Stimulated activated memory B cell treated with anti-CD40 and anti-IgM and Interleukin-4, amounts not matched to agents 10 μg/mL and 1 μg/mL and 100 μg/mL, for 72 hours (primary cell): ENCODE results near the gene MS4A12.
"Not testable (repeated sequence)": the region's sequence is repeated elsewhere in the genome, so short reads cannot be mapped to it uniquely, and the experiment has no call there.

Experiments used
- ATAC-seq: fragments of 150-1000 bp; cut with Tn5 transposase; 2 replicates; pipeline ENCODE4 v1.10.0; 2021
- H3K27ac Mint-ChIP-seq: one replicate; pipeline ENCODE4 v1.8.0; 2022; ENCODE audit warnings: mild to moderate bottlenecking, mixed read lengths
- H3K27me3 Mint-ChIP-seq: one replicate; pipeline ENCODE4 v1.8.0; 2022; ENCODE audit warnings: mixed read lengths
- H3K36me3 Mint-ChIP-seq: one replicate; pipeline ENCODE4 v1.8.0; 2022; ENCODE audit warnings: mixed read lengths
- H3K4me1 Mint-ChIP-seq: one replicate; pipeline ENCODE4 v1.8.0; 2022; ENCODE audit warnings: mixed read lengths
- H3K4me3 Mint-ChIP-seq: one replicate; pipeline ENCODE4 v1.8.0; 2022; ENCODE audit warnings: mild to moderate bottlenecking, moderate library complexity, mixed read lengths
- H3K9me3 Mint-ChIP-seq: one replicate; pipeline ENCODE4 v1.8.0; 2022; ENCODE audit warnings: mixed read lengths

The MS4A12 gene

GRCh38 chr11:60500276-60500910 lies 7.8 kb downstream of the MS4A12 start:
- Mint-ChIP-seq H3K36me3 (no peaks in the 10 kb centered on the region), H3K4me3 (no peak overlapping the region), H3K27me3 (no peaks in the 10 kb centered on the region), H3K27ac (peak overlapping the region; percentile 81), H3K9me3 (no peaks in the 10 kb centered on the region), H3K4me1 (peaks cover 51% of the 10 kb centered on the region)
- peak; percentile 37 for ATAC-seq

DNA sequence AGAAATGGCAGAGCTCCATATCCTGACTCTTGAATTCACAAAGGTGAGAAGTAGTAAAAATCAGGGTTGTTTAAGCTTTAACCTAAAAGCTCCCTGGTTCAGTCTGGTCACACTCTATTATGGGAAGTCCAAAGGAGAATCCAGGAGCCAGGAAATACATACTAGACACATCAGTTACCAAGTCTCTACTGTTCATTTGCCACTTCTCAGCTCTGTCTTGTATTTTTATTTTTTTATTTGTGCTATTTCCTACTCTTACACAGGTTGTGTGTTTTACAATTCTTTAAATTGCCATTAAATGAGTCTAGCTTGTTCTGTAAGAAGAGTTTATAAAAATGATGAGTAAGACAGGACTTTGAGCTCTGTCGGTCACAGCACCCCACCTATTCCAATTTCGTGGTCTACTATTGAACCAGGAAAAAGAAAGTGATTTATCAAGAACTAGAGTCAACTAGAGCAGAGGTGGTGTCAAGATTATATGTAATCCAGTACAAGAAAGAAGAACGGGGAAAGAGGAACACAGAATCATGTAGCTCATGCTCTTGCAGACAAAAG lies 9.7 kb downstream of the MS4A12 start:
- Mint-ChIP-seq H3K27ac (peak overlapping the region; percentile 68), H3K4me3 (peak overlapping the region; percentile 35), H3K4me1 (peaks cover 51% of the 10 kb centered on the region), H3K36me3 (no peaks in the 10 kb centered on the region), H3K9me3 (no peaks in the 10 kb centered on the region), H3K27me3 (no peaks in the 10 kb centered on the region)
- ATAC-seq: peak; percentile 32

GRCh38 chr11:60504219-60504905 lies 11.8 kb downstream of the MS4A12 start:
- Mint-ChIP-seq H3K4me3 (no peak overlapping the region), H3K27me3 (peaks cover 7% of the 10 kb centered on the region), H3K36me3 (no peaks in the 10 kb centered on the region), H3K4me1 (peaks cover 33% of the 10 kb centered on the region), H3K27ac (no peak overlapping the region), H3K9me3 (no peaks in the 10 kb centered on the region)
- ATAC-seq: no peak

DNA sequence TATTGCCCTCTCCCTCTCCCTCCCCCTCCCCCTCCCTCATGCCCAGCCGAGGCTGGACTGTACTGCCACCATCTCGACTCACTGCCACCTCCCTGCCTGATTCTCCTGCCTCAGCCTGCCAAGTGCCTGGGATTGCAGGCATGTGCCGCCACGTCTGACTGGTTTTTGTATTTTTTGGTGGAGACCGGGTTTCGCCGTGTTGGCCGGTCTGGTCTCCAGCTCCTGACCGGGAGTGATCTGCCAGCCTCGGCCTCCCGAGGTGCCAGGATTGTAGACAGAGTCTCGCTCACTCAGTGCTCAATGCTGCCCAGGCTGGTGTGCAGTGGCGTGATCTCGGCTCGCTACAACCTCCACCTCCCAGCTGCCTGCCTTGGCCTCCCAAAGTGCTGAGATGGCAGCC lies 17.0 kb downstream of the MS4A12 start:
- H3K27ac Mint-ChIP-seq, H3K4me1 Mint-ChIP-seq, ATAC-seq, H3K4me3 Mint-ChIP-seq, H3K36me3 Mint-ChIP-seq, H3K9me3 Mint-ChIP-seq, H3K27me3 Mint-ChIP-seq: not testable (repeated sequence)

DNA sequence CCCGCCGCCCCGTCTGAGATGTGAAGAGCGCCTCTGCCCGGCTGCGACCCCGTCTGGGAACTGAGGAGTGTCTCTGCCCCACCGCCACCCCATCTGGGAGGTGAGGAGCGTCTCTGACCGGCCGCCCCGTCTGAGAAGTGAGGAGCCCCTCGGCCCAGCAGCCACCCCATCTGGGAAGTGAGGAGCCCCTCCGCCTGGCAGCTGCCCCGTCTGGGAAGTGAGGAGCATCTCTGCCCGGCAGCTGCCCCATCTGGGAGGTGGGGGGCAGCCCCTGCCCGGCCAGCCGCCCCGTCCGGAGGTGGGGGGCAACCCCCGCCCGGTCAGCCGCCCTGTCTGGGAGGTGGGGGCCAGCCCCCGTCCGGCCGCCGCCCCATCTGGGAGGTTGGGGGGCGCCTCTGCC lies 17.6 kb downstream of the MS4A12 start:
- H3K27me3 Mint-ChIP-seq, H3K4me3 Mint-ChIP-seq, ATAC-seq, H3K9me3 Mint-ChIP-seq, H3K36me3 Mint-ChIP-seq, H3K27ac Mint-ChIP-seq, H3K4me1 Mint-ChIP-seq: not testable (repeated sequence)

- Mint-ChIP-seq H3K9me3 (no peaks in the 10 kb centered on the region), H3K27ac (no peak overlapping the region), H3K27me3 (peaks cover 7% of the 10 kb centered on the region), H3K36me3 (no peaks in the 10 kb centered on the region), H3K4me3 (no peak overlapping the region), H3K4me1 (peaks cover 7% of the 10 kb centered on the region)
- ATAC-seq: no peak
Measured at GRCh38 chr11:60511393-60511792, 18.8 kb downstream of the MS4A12 start.

DNA sequence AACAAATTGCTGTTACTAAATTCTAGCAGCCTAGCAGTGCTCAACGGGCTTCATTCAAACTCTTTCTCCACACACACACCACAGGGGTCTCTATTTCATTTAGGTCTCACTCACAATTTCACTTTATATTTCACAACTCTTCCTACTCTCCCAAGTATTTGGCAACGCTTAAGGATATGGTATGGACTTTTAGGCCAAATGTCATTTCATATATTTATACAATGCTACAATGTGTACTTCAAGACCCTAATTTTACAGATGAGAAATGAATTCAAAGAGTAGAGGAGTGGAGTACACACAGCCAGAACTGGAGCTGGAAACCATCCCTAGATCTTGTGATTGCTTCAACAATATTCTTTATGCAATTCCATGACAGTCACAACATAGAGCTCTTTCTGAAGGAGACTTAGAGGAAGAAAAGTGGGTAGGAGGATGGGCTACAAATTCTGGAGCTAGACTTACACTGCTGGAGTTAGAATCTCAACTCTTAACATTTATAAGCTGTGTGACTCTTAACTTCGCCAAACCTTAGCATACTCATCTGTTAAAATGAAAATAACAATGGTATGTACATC lies 20.2 kb downstream of the MS4A12 start:
- no peak overlapping the region for H3K27ac Mint-ChIP-seq
- H3K4me1 Mint-ChIP-seq: peaks cover 7% of the 10 kb centered on the region
- no peaks in the 10 kb centered on the region for H3K9me3 Mint-ChIP-seq
- H3K36me3 Mint-ChIP-seq: no peaks in the 10 kb centered on the region
- H3K4me3 Mint-ChIP-seq: no peak overlapping the region
- peaks cover 7% of the 10 kb centered on the region for H3K27me3 Mint-ChIP-seq
- ATAC-seq: no peak

GRCh38 chr11:60513496-60514460 lies 21.2 kb downstream of the MS4A12 start:
- Mint-ChIP-seq H3K27me3 (peaks cover 6% of the 10 kb centered on the region), H3K9me3 (no peaks in the 10 kb centered on the region), H3K27ac (no peak overlapping the region), H3K4me3 (no peak overlapping the region), H3K36me3 (no peaks in the 10 kb centered on the region), H3K4me1 (peaks cover 7% of the 10 kb centered on the region)
- no peak for ATAC-seq

DNA sequence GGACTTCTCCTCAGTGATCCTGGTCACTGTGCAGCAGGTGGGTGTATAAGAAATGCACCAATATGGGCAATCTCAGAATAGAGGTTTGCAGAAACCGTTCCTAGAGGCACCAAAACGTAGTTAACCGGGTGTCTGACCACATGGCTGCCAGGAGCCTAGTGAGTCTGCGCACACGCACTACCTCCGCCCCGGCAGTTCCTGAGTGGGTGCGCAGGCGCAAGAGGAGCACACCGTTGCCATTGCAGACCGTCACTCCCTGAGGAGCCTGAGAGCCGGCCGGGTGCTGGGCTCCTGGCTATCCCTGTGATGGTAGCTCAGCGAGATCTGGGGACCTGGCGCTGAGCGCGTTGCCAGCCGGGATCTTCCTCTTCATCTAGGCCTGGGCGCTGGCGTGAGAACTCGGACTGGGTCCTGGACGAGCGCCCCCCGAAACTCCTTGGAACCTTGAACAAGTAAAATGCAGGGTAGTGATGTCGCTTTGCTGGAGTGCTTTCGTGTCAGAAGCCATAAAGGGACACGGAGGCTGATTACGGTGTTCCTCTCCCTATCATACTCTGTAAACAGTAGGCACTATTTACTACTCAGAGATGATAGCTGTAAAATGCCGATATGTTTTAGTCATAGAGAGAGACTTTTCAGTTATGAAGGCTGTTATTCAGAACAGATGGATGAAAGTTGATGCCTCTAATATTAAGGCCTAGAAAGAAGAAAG lies 22.7 kb downstream of the MS4A12 start, which contains the start of gene MS4A13:
Gene MS4A13 (plus strand): TSS at position 249 of the 712 bp plus-strand sequence. CDS start 2,692 bp downstream, outside the sequence.
- Mint-ChIP-seq H3K27ac (no peak within 1 kb of the TSS), H3K36me3 (no peaks in the 10 kb centered on the region), H3K27me3 (peaks cover 20% of the 10 kb centered on the region), H3K4me3 (no peak within 1 kb of the TSS), H3K4me1 (peaks cover 7% of the 10 kb centered on the region), H3K9me3 (peaks cover 5% of the 10 kb centered on the region)
- ATAC-seq: no peak

DNA sequence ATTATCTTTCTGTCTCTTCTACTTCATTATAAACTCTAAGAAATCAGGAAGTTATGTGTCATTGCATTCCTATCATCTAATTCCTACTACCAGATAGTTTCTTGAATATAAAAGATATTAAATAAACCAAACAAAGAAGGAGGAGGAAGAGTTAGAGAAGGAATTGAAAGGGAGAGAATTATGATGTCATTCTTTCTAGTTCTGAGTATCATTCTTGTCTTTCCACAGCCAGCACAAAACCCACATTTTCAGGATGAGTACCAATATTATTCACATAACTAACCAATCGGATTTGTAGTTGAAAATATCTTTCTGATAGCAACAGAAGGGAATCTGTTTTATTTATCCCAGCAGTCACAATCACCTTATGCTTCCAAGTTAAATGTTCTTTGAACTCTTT lies 35.9 kb downstream of the MS4A12 start:
- ATAC-seq: no peak
- H3K9me3 Mint-ChIP-seq: no peaks in the 10 kb centered on the region
- no peaks in the 10 kb centered on the region for H3K36me3 Mint-ChIP-seq
- no peak overlapping the region for H3K4me3 Mint-ChIP-seq
- no peaks in the 10 kb centered on the region for H3K27me3 Mint-ChIP-seq
- H3K27ac Mint-ChIP-seq: no peak overlapping the region
- H3K4me1 Mint-ChIP-seq: peaks cover 13% of the 10 kb centered on the region

GRCh38 chr11:60528934-60529333 lies 36.4 kb downstream of the MS4A12 start:
- Mint-ChIP-seq H3K27ac (no peak overlapping the region), H3K4me1 (peaks cover 13% of the 10 kb centered on the region), H3K36me3 (no peaks in the 10 kb centered on the region), H3K4me3 (no peak overlapping the region), H3K27me3 (no peaks in the 10 kb centered on the region), H3K9me3 (no peaks in the 10 kb centered on the region)
- ATAC-seq: peak; percentile 90

- Mint-ChIP-seq H3K4me3 (no peak overlapping the region), H3K27me3 (no peaks in the 10 kb centered on the region), H3K36me3 (no peaks in the 10 kb centered on the region), H3K4me1 (peaks cover 13% of the 10 kb centered on the region), H3K27ac (no peak overlapping the region), H3K9me3 (no peaks in the 10 kb centered on the region)
- ATAC-seq: no peak
Measured at GRCh38 chr11:60530454-60531100, 38.0 kb downstream of the MS4A12 start.

GRCh38 chr11:60532383-60532782 lies 39.8 kb downstream of the MS4A12 start:
- ATAC-seq, H3K4me3 Mint-ChIP-seq, H3K27ac Mint-ChIP-seq, H3K27me3 Mint-ChIP-seq, H3K9me3 Mint-ChIP-seq, H3K36me3 Mint-ChIP-seq: not testable (repeated sequence)
- peaks cover 13% of the 10 kb centered on the region for H3K4me1 Mint-ChIP-seq

DNA sequence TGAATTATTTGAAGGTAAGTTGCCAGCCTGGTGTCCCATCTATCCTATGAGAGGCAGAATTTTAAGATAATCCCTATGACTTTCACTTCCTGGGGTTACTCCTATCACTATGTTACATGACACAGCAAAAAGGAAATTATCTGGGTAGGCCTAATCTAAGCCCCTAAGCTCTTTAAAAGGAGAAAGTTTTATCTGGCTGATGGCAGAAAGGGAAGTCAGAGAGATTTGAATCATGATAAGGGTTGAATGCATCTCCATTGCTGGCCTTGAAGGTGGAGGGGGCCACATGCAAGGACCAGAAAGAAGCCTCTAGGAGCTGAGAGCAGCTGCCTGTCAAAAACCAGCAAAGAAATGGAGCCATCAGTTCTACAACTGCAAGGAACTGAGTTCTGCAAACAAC lies 46.0 kb downstream of the MS4A12 start:
- H3K36me3 Mint-ChIP-seq, H3K9me3 Mint-ChIP-seq, ATAC-seq, H3K27ac Mint-ChIP-seq, H3K4me1 Mint-ChIP-seq, H3K4me3 Mint-ChIP-seq: not testable (repeated sequence)
- peaks cover 18% of the 10 kb centered on the region for H3K27me3 Mint-ChIP-seq
